WTC11 (cell line): ENCODE data around the gene SGTA.

Experiments used
- AFF4 ChIP-seq: sonication (generic); formaldehyde crosslinking; IDR thresholded peaks from 2 replicates; pipeline ENCODE4 v1.8.1; 2023; ENCODE audit warnings: mild to moderate bottlenecking, missing genetic modification reagents, borderline replicate concordance
- CREB1 ChIP-seq: sonication (generic); formaldehyde crosslinking; IDR thresholded peaks from 2 replicates; pipeline ENCODE4 v1.8.0; 2023; ENCODE audit warnings: mild to moderate bottlenecking, missing genetic modification reagents
- CREM ChIP-seq: sonication (generic); formaldehyde crosslinking; IDR thresholded peaks from 2 replicates; pipeline ENCODE4 v1.8.1; 2022; ENCODE audit warnings: mild to moderate bottlenecking, missing genetic modification reagents, moderate library complexity
- CTCF ChIP-seq: fragments of 200-600 bp; IDR thresholded peaks from 2 replicates; pipeline ENCODE4 v1.8.0; 2022; ENCODE audit warnings: antibody characterized with exemption
- E2F4 ChIP-seq: sonication (generic); formaldehyde crosslinking; IDR thresholded peaks from 2 replicates; pipeline ENCODE4 v1.8.1; 2022; ENCODE audit warnings: low read depth, mild to moderate bottlenecking, moderate library complexity, missing genetic modification reagents, borderline replicate concordance
- IRF2 ChIP-seq: sonication (generic); formaldehyde crosslinking; IDR thresholded peaks from 2 replicates; pipeline ENCODE4 v1.8.0; 2022; ENCODE audit warnings: low read depth, missing genetic modification reagents, borderline replicate concordance
- SP1 ChIP-seq: sonication (generic); formaldehyde crosslinking; conservative IDR thresholded peaks from 2 replicates; pipeline ENCODE4 v1.8.1; 2022; ENCODE audit warnings: missing genetic modification reagents
- TF ChIP-seq, protein P1 (sequence below): sonication (generic); formaldehyde crosslinking; IDR thresholded peaks from 2 replicates; pipeline ENCODE4 v1.8.1; 2022; ENCODE audit warnings: mild to moderate bottlenecking, missing genetic modification reagents, moderate library complexity, borderline replicate concordance
- TF ChIP-seq, protein P2 (sequence below): sonication (generic); formaldehyde crosslinking; IDR thresholded peaks from 2 replicates; pipeline ENCODE4 v1.8.0; 2022; ENCODE audit warnings: mild to moderate bottlenecking, missing genetic modification reagents
- TF ChIP-seq, protein P3 (sequence below): sonication (generic); formaldehyde crosslinking; conservative IDR thresholded peaks from 2 replicates; pipeline ENCODE4 v1.8.1; 2023; ENCODE audit warnings: mild to moderate bottlenecking, low read depth, missing genetic modification reagents, moderate library complexity
- TF ChIP-seq, protein P4 (sequence below): sonication (generic); formaldehyde crosslinking; conservative IDR thresholded peaks from 2 replicates; pipeline ENCODE4 v1.8.1; 2022; ENCODE audit warnings: mild to moderate bottlenecking, missing genetic modification reagents

DNA sequence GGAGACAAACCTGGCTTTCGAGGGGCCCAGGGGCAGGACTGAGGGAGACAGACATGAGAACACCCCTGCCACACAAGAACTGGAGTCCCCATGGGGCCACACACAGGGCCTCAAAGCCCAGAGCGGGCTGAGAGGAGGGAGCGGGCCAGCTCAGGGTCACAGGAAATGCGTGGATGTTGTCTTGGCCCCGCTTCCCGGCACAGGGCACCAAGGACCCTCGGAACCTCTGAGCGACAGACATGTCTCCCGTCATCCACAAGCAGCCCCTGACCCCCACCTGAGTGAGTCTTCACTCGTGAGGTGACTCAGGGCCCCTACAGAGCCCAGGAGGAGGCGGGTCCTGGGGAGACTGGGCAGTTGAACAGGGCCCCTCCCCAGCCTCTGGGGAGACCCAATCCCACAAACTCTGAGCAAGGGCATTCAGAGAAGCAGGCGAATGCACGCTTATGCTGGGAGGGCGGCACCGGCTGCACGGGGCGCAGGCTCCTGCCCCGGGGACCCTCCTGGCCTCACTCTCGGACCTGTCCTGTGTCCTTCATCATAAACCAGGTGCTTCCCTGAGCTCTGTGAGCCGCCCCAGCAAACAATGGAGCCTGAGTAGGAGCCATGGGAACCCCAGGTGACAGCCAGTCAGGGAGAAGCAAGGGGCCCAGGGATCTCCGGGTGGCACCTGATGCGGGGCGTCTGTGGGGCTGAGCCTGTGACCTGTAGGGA is 20.1 kb downstream of the SGTA start:
- no peak for TF ChIP-seq E2F4
- TF ChIP-seq CTCF = no peak
- TF ChIP-seq, protein P1, sequence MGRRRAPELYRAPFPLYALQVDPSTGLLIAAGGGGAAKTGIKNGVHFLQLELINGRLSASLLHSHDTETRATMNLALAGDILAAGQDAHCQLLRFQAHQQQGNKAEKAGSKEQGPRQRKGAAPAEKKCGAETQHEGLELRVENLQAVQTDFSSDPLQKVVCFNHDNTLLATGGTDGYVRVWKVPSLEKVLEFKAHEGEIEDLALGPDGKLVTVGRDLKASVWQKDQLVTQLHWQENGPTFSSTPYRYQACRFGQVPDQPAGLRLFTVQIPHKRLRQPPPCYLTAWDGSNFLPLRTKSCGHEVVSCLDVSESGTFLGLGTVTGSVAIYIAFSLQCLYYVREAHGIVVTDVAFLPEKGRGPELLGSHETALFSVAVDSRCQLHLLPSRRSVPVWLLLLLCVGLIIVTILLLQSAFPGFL = no peak
- TF ChIP-seq IRF2 = no peak
- no peak for TF ChIP-seq AFF4 (CRISPR knock-in tag)
- TF ChIP-seq, protein P2, sequence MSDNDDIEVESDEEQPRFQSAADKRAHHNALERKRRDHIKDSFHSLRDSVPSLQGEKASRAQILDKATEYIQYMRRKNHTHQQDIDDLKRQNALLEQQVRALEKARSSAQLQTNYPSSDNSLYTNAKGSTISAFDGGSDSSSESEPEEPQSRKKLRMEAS (CRISPR knock-in tag) = no peak
- TF ChIP-seq, protein P3, sequence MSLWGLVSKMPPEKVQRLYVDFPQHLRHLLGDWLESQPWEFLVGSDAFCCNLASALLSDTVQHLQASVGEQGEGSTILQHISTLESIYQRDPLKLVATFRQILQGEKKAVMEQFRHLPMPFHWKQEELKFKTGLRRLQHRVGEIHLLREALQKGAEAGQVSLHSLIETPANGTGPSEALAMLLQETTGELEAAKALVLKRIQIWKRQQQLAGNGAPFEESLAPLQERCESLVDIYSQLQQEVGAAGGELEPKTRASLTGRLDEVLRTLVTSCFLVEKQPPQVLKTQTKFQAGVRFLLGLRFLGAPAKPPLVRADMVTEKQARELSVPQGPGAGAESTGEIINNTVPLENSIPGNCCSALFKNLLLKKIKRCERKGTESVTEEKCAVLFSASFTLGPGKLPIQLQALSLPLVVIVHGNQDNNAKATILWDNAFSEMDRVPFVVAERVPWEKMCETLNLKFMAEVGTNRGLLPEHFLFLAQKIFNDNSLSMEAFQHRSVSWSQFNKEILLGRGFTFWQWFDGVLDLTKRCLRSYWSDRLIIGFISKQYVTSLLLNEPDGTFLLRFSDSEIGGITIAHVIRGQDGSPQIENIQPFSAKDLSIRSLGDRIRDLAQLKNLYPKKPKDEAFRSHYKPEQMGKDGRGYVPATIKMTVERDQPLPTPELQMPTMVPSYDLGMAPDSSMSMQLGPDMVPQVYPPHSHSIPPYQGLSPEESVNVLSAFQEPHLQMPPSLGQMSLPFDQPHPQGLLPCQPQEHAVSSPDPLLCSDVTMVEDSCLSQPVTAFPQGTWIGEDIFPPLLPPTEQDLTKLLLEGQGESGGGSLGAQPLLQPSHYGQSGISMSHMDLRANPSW = no peak
- no peak for TF ChIP-seq CREM (CRISPR knock-in tag)
- TF ChIP-seq, protein P4, sequence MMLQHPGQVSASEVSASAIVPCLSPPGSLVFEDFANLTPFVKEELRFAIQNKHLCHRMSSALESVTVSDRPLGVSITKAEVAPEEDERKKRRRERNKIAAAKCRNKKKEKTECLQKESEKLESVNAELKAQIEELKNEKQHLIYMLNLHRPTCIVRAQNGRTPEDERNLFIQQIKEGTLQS (CRISPR knock-in tag) = no peak
- no peak for TF ChIP-seq CREB1 (CRISPR knock-in tag)
- no peak for TF ChIP-seq SP1 (CRISPR knock-in tag)
